ENCODE data around the gene RAP1GAP2. TPM values are rescaled to one million over a fixed set of nuclear protein-coding genes. Genes with fewer than 3 reads are reported as not detected.
A peak's percentile ranks its signal among the peaks of the same experiment; 100 is the strongest.

The RAP1GAP2 gene
- total RNA-seq, 1 donor from 2014 or later = 1.0 TPM

- no peak for DNase-seq (ENCODE audit: low read depth in 2 of 2)
Measured at GRCh38 chr17:2852729-2853282, 56.6 kb downstream of the RAP1GAP2 start.

DNA sequence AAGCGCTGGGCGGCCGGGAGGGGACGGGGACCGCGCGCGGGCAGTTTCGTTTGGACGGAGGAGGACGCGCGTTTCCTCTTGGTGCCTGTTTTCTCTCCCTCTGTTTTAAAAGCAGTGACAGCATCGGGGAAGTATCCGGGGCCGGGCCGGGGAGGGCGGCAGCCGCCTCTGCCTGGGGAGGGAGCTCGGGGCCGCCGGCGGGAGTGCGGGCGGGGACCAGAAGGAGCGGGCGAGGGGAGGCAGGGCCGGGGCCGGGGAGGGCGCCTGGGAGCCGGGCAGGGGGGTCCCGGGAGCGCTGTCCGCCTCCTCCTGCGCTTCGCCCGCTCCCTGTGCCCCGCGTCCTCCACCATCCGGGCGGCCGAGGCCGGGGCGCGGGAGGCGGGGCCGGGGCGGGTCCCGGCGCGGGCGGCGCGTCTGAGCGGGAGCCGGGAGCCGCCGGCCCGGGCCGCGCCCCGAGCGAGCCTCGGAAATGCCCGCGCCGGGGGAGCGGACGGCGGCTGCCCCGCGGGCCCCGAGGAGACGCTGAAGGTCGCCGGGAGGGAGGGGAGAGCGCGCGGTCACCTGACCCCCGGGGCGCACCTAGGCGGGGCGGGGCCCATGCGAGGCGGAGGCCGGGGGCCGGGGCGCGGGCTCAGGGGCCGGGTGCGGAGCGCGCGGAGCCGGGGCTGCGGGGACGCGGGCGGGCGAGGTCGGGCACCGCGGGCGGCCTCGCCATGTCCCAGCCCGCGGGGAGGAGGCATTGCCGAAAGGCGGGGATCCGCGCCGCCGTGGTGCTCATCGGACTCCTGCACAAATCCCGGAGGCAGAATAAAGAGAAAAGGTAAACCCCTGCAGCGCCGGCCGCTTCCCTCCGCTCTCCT lies 57.3 kb downstream of the RAP1GAP2 start:
- DNase-seq (ENCODE audit: low read depth in 2 of 2) = peak in 1 of 2 donors; percentile 26

GRCh38 chr17:2854143-2855055 lies 58.2 kb downstream of the RAP1GAP2 start:
- no peak for DNase-seq (ENCODE audit: low read depth in 2 of 2)

- DNase-seq (ENCODE audit: low read depth in 2 of 2) = no peak
Measured at GRCh38 chr17:2855063-2855600, 58.9 kb downstream of the RAP1GAP2 start.

DNA sequence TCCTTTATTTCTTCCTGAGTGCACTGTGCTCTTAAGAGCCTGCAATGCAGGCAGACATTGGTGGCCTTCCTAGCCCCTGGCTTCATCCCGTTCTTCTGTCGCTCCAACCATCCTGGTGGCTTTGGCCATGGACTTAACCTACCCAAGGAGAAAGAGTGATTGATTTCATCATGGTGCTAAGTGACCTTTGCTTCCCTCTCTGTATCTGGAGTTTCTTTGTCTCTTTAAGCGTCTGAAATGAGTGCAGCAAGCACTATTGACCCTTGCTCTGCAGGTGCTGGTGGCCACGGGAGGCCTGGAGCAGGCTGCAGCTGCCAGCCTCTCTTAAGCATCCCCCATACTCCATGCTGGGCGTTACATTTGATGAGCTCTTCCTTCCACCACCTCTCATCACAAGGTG lies 60.5 kb downstream of the RAP1GAP2 start:
- DNase-seq (ENCODE audit: low read depth in 2 of 2) = no peak

DNA sequence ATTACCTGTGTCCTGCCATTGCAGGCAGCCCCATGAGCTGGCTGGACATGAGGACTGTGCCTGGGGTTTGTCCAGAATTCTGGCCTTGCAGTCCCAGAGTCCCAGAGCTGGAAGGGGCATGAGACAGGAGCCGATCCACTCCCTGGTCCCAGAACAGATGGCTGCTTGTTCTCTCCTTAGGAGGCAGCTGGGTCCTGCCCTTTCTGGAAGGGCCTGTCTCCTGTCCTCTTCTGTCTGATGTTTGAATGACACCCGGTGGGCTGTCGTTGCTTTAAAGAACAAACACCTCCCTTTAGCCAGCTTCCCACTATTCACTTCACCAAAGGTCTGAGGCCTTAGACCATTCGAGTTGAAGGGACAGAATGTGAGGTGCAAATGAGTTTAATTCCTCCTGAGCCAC lies 63.8 kb downstream of the RAP1GAP2 start:
- DNase-seq (ENCODE audit: low read depth in 2 of 2) = no peak

GRCh38 chr17:2860883-2861282 lies 64.6 kb downstream of the RAP1GAP2 start:
- DNase-seq (ENCODE audit: low read depth in 2 of 2) = no peak

- no peak for DNase-seq (ENCODE audit: low read depth in 2 of 2)
Measured at GRCh38 chr17:2862197-2862596, 66.0 kb downstream of the RAP1GAP2 start.

DNA sequence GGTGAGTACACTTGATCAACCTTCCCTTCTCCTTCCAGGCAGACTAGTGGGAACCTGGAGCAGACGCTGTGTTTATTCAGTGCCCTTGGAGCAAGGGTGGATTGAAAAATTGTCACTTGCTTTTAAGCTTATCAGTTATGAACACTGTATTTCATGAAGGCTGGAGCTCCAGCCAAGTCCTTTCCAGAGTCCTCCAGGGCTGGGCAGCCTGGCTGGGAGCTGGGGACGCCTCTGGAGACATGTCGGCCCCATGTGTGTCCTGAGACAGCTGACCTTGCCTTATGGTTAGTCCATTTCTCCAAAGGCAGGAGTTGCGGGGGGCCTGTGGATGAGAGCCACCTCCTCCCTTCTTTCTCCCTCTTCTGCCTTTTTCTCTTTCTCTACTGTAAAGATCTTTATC lies 67.0 kb downstream of the RAP1GAP2 start:
- no peak for DNase-seq (ENCODE audit: low read depth in 2 of 2)

- no peak for DNase-seq (ENCODE audit: low read depth in 2 of 2)
Measured at GRCh38 chr17:2865228-2865627, 69.0 kb downstream of the RAP1GAP2 start.

- DNase-seq (ENCODE audit: low read depth in 2 of 2) = no peak
Measured at GRCh38 chr17:2867441-2868424, 71.5 kb downstream of the RAP1GAP2 start.

DNA sequence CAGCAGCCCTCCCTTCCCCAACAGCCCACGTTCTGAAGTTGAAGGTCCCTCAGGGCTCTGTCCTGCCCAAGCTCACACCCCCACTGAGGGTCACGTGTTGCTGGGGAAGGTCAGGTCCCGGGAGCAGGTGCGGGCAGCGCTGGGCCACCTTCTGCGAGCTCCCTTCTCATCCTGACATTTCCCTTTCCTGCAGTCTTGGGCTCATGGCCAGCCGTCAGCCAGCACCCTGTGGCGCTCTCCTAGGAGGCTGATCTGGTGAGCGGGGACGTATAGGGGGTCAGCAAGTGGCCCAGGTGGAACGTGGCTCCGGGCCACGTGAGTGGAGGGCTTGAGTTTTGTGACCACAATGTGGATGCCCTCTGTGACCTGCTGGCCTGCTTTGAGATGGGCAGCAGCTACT lies 73.4 kb downstream of the RAP1GAP2 start:
- DNase-seq (ENCODE audit: low read depth in 2 of 2) = no peak

- DNase-seq (ENCODE audit: low read depth in 2 of 2) = no peak
Measured at GRCh38 chr17:2871205-2871604, 75.0 kb downstream of the RAP1GAP2 start.

GRCh38 chr17:2871720-2872119 lies 75.5 kb downstream of the RAP1GAP2 start:
- no peak for DNase-seq (ENCODE audit: low read depth in 2 of 2)

- no peak for DNase-seq (ENCODE audit: low read depth in 2 of 2)
Measured at GRCh38 chr17:2872282-2872681, 76.0 kb downstream of the RAP1GAP2 start.

- DNase-seq (ENCODE audit: low read depth in 2 of 2) = no peak
Measured at GRCh38 chr17:2874189-2874686, 78.0 kb downstream of the RAP1GAP2 start.

DNA sequence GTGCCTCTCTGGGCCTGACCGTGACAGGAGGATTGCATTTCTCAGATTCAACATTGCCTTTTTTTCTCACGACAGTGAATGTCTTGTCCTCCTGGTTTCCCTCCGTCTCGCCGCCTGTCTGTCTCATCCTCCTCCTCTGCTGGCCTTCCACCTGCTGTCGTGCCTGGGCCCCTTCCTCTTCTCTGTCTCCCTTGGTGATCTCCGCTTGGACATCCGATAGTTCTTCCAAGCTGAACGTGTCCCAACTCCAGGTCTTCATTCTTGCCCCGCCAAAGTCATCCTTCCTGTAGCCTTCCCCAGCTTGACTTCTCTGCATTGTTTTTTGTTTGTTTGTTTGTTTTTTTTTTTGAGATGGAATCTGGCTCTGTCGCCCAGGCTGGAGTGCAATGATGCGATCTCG lies 79.4 kb downstream of the RAP1GAP2 start:
- DNase-seq (ENCODE audit: low read depth in 2 of 2) = no peak

DNA sequence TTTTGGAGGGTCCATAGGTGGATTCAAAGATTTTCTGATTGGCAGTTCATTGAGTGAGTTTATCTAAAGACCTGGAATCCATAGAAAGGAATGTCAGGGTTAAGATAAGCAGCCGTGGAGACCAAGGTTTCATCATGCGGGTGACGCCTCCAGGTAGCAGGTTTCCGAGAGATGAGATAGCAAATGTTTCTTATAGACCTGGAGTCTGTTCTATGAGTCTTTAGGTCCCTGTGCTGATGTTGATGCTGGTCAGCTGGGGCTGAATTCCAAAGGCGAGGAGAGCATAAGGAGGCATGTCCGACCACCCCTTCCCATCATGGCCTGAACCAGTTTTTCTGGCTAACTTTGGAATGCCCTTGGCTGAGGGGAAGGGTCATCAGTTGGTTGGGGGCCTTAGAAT lies 80.2 kb downstream of the RAP1GAP2 start:
- DNase-seq (ENCODE audit: low read depth in 2 of 2) = no peak

DNA sequence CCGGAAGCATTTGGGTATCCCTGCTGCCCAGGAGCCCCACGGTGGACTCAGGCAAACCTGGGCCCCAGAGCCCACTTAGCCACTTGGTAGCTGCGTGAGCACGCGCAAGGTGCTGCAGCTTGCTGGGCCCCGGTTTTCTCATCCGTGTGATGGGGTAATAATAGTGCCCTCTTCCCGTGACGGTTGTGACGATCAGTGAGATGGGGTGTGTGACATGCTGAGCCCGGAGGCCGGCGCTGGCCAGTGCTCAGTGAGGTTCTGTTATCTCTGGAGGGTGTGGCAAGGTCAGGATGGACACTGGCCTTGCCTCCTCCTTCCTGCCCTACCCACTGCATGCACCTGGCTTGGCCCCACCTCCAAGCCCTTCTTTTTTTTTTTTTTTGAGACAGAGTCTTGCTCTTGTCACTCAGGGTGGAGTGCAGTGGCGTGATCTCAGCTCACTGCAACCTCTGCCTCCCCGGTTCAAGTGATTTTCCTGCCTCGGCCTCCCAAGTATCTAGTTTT lies 82.6 kb downstream of the RAP1GAP2 start:
- no peak for DNase-seq (ENCODE audit: low read depth in 2 of 2)

DNA sequence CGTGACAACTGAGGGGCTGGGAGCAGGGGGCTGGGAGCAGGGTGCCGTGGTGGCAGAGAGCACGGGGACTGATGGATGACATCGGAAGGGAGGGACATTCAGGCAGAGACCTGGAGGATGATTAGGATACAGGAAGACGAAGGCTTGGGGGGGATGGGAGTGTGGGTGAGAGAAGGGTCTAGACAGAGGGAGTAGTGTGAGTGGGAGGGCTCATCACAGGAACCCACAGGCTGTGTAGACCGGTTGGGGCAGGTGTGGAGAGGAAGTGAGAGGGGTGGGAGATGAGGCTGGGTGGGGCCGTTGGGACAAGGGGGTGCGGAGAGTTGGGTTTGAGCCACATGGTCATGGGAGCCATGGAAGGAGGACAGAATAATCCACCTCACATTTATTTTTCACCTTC lies 83.8 kb downstream of the RAP1GAP2 start:
- DNase-seq (ENCODE audit: low read depth in 2 of 2) = no peak

Measured in dermis microvascular lymphatic vessel endothelial cell (primary cell).